SK-N-SH treated with all-trans-retinoic acid at 6 μM for 48 hours (cell line): ENCODE results near the gene GRAMD1B.

Experiments
- PPARA ChIP-seq: fragments of 250-450 bp; sonication (Bioruptor Pico); IDR thresholded peaks from 2 replicates; pipeline ENCODE4 v1.5.0; 2020; ENCODE audit warnings: mild to moderate bottlenecking, borderline replicate concordance
- TF ChIP-seq, protein P1 (sequence below): fragments of 250-450 bp; sonication (Bioruptor Pico); IDR thresholded peaks from 2 replicates; pipeline ENCODE4 v1.8.0; 2020; ENCODE audit warnings: mild to moderate bottlenecking, moderate library complexity, borderline replicate concordance
- TF ChIP-seq, protein P2 (sequence below): fragments of 250-450 bp; sonication (Bioruptor Pico); IDR thresholded peaks from 2 replicates; pipeline ENCODE4 v1.5.1; 2020; ENCODE audit warnings: low read depth, mild to moderate bottlenecking, moderate library complexity

DNA sequence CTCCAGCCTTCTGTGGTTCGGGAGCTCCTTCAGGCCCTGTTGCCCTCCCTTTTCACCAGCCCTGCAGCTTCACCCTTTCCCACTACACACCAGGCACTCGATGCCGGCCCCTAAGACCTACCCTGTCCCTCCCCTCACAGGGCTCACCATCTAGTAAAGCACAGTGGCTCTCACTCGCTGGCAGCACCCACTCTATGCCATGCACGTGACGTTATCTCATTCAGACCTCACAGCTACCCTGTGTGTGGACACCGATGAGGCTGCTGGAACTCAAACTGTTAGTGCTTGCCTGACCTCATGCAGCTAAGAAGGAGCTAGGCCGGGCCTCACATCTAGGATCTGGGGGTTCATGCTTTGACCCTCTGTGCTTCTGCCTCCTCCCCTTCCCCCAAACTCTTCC lies 178.9 kb downstream of the GRAMD1B start:
- TF ChIP-seq, protein P1, sequence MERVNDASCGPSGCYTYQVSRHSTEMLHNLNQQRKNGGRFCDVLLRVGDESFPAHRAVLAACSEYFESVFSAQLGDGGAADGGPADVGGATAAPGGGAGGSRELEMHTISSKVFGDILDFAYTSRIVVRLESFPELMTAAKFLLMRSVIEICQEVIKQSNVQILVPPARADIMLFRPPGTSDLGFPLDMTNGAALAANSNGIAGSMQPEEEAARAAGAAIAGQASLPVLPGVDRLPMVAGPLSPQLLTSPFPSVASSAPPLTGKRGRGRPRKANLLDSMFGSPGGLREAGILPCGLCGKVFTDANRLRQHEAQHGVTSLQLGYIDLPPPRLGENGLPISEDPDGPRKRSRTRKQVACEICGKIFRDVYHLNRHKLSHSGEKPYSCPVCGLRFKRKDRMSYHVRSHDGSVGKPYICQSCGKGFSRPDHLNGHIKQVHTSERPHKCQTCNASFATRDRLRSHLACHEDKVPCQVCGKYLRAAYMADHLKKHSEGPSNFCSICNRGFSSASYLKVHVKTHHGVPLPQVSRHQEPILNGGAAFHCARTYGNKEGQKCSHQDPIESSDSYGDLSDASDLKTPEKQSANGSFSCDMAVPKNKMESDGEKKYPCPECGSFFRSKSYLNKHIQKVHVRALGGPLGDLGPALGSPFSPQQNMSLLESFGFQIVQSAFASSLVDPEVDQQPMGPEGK (CRISPR knock-in tag) = no peak
- no peak for TF ChIP-seq PPARA (CRISPR knock-in tag)
- TF ChIP-seq, protein P2, sequence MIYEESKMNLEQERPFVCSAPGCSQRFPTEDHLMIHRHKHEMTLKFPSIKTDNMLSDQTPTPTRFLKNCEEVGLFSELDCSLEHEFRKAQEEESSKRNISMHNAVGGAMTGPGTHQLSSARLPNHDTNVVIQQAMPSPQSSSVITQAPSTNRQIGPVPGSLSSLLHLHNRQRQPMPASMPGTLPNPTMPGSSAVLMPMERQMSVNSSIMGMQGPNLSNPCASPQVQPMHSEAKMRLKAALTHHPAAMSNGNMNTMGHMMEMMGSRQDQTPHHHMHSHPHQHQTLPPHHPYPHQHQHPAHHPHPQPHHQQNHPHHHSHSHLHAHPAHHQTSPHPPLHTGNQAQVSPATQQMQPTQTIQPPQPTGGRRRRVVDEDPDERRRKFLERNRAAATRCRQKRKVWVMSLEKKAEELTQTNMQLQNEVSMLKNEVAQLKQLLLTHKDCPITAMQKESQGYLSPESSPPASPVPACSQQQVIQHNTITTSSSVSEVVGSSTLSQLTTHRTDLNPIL (CRISPR knock-in tag) = no peak
